GM19438 (cell line): ENCODE results near the gene NBDY.
"Not testable (repeated sequence)": the region's sequence is repeated elsewhere in the genome, so short reads cannot be mapped to it uniquely, and the experiment has no call there.

ENCODE experiments used
- ATAC-seq: cut with Tn5 transposase; IDR thresholded peaks from one replicate; pipeline ENCODE4 v1.9.1; 2021; ENCODE audit warnings: low read depth; ENCODE audit not compliant: unreplicated experiment

NBDY gene

GRCh38 chrX:56764153-56764974 lies 35.3 kb downstream of the NBDY start:
- ATAC-seq = peak; percentile 41

GRCh38 chrX:56764975-56765791 lies 36.1 kb downstream of the NBDY start:
- ATAC-seq = no peak

- ATAC-seq = no peak
These were observed 36.9 kb downstream of the NBDY start for GRCh38 chrX:56765811-56766553.

GRCh38 chrX:56766554-56767347 lies 37.7 kb downstream of the NBDY start:
- ATAC-seq = no peak

- peak; percentile 30 for ATAC-seq
These were observed 38.5 kb downstream of the NBDY start for GRCh38 chrX:56767348-56768119.

GRCh38 chrX:56768120-56768660 lies 39.1 kb downstream of the NBDY start:
- peak; percentile 15 for ATAC-seq

- peak; percentile 36 for ATAC-seq
These were observed 43.9 kb downstream of the NBDY start for GRCh38 chrX:56772675-56773521.

GRCh38 chrX:56773522-56774060 lies 44.5 kb downstream of the NBDY start:
- ATAC-seq = peak; percentile 28

GRCh38 chrX:56778099-56778923 lies 49.3 kb downstream of the NBDY start:
- peak; percentile 36 for ATAC-seq

GRCh38 chrX:56778924-56779468 lies 50.0 kb downstream of the NBDY start:
- ATAC-seq = peak; percentile 43

GRCh38 chrX:56780681-56781649 lies 51.9 kb downstream of the NBDY start:
- not testable (repeated sequence) for ATAC-seq

- no peak for ATAC-seq
These were observed 53.3 kb downstream of the NBDY start for GRCh38 chrX:56782352-56782751.

GRCh38 chrX:56782791-56783449 lies 53.9 kb downstream of the NBDY start:
- ATAC-seq = no peak

GRCh38 chrX:56783450-56783831 lies 54.4 kb downstream of the NBDY start:
- peak; percentile 28 for ATAC-seq

- ATAC-seq = no peak
These were observed 55.1 kb downstream of the NBDY start for GRCh38 chrX:56783996-56784620.
